HL-60 (cell line): ENCODE measurements around the gene CANX.

ENCODE experiments used
- CTCF ChIP-seq: IDR thresholded peaks from one replicate; pipeline ENCODE4 v1.5.1; 2011; ENCODE audit warnings: low read length, control low read depth, inconsistent platforms; ENCODE audit not compliant: insufficient read depth
- GABPA ChIP-seq: IDR thresholded peaks from 2 replicates; pipeline ENCODE4 v1.6.1; 2012; ENCODE audit warnings: low read depth
- POLR2AphosphoS5 ChIP-seq: IDR thresholded peaks from 2 replicates; pipeline ENCODE4 v1.6.1; 2012; ENCODE audit warnings: low read depth
- TF ChIP-seq, protein P1 (sequence below): IDR thresholded peaks from 2 replicates; pipeline ENCODE4 v1.6.1; 2012; ENCODE audit warnings: low read depth; ENCODE audit not compliant: insufficient replicate concordance

DNA sequence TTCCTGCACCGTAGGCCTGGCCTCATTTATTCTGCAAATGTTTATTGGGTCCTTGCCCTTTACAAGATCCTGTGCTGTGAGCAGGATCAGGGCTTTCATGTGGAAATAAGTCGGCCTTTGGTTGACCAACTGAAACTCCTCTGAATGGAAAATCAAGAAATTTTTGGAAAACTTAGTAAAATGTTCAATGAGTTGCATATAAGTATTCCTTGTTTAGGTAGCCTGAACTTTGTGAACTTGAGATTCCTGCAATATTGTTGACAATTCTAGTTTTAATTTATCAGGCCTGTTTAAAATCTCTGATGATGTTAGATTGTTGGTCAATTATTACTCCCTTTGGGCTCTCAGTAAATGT is 35.0 kb downstream of the CANX start:
- TF ChIP-seq CTCF (no peak), POLR2AphosphoS5 (no peak), GABPA (no peak)
- TF ChIP-seq, protein P1, sequence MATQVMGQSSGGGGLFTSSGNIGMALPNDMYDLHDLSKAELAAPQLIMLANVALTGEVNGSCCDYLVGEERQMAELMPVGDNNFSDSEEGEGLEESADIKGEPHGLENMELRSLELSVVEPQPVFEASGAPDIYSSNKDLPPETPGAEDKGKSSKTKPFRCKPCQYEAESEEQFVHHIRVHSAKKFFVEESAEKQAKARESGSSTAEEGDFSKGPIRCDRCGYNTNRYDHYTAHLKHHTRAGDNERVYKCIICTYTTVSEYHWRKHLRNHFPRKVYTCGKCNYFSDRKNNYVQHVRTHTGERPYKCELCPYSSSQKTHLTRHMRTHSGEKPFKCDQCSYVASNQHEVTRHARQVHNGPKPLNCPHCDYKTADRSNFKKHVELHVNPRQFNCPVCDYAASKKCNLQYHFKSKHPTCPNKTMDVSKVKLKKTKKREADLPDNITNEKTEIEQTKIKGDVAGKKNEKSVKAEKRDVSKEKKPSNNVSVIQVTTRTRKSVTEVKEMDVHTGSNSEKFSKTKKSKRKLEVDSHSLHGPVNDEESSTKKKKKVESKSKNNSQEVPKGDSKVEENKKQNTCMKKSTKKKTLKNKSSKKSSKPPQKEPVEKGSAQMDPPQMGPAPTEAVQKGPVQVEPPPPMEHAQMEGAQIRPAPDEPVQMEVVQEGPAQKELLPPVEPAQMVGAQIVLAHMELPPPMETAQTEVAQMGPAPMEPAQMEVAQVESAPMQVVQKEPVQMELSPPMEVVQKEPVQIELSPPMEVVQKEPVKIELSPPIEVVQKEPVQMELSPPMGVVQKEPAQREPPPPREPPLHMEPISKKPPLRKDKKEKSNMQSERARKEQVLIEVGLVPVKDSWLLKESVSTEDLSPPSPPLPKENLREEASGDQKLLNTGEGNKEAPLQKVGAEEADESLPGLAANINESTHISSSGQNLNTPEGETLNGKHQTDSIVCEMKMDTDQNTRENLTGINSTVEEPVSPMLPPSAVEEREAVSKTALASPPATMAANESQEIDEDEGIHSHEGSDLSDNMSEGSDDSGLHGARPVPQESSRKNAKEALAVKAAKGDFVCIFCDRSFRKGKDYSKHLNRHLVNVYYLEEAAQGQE = no peak
